AG04449 (cell line): Measurements from ENCODE around the gene GPATCH8.

Experiments
- CTCF ChIA-PET: fragments of 350-600 bp; formaldehyde crosslinking; extraction: SDS; loops from one replicate; lab custom pipeline; 2021; ENCODE audit warnings: antibody characterized with exemption; lab: Yijun Ruan, JAX
- POLR2A ChIA-PET: fragments of 400-600, 350-600 bp; formaldehyde crosslinking; extraction: SDS; loops from one replicate; lab custom pipeline; 2020; ENCODE audit warnings: antibody characterized with exemption, inconsistent platforms; lab: Yijun Ruan, JAX
- DNase-seq: peaks from one replicate; pipeline ENCODE4 v3.0.0-alpha.2; 2010; ENCODE audit warnings: low read depth, low spot score
- H3K4me3 ChIP-seq: 2 replicates; pipeline ENCODE4 v1.5.1; 2011; ENCODE audit warnings: low read depth, mild to moderate bottlenecking, control low read depth, low read length
- CTCF ChIP-seq: IDR thresholded peaks from one replicate; pipeline ENCODE4 v1.5.1; 2011; ENCODE audit warnings: mild to moderate bottlenecking, moderate library complexity, low read length, control low read depth, inconsistent platforms; ENCODE audit not compliant: insufficient read depth; ENCODE audit errors: missing control alignments

The GPATCH8 gene

GRCh38 chr17:44378171-44378705 lies 125.0 kb downstream of the GPATCH8 start:
- CTCF ChIA-PET: interaction anchor here (0.8 to 1.5 kb wide), 3 partner anchors 13 to 65 kb away, joined by 3 to 4 read pairs (median 3); no protein-coding TSS in a partner anchor
- POLR2A ChIA-PET: no interaction called here
- H3K4me3 ChIP-seq: no peak overlapping the region
- no peak for TF ChIP-seq CTCF
- no peak for DNase-seq

GRCh38 chr17:44376779-44377178 lies 126.4 kb downstream of the GPATCH8 start:
- POLR2A ChIA-PET: no interaction called here

GRCh38 chr17:44376124-44376523 lies 127.1 kb downstream of the GPATCH8 start:
- ChIA-PET POLR2A (no interaction called here), CTCF (interaction anchor here (1.1 to 2.4 kb wide), 9 partner anchors 9 to 147 kb away, joined by 3 to 12 read pairs (median 5); partner anchors contain the start of genes FAM171A2 and GRN)
- H3K4me3 ChIP-seq: no peak overlapping the region
- peak; percentile 38 for TF ChIP-seq CTCF
- DNase-seq: no peak

More at GRCh38 chr17:44376779-44377178, 126.4 kb downstream of the GPATCH8 start:
- CTCF ChIA-PET: interaction anchor here (1.1 to 2.4 kb wide), 5 partner anchors 9 to 147 kb away, joined by 3 to 11 read pairs (median 4); no protein-coding TSS in a partner anchor
- no peak for DNase-seq
- TF ChIP-seq CTCF: no peak
- no peak overlapping the region for H3K4me3 ChIP-seq

- DNase-seq: no peak
- no peak overlapping the region for H3K4me3 ChIP-seq
- CTCF ChIA-PET: interaction anchor here (0.8 to 2.4 kb wide), 12 partner anchors 8 to 148 kb away, joined by 3 to 12 read pairs (median 5); partner anchors contain the start of genes FAM171A2 and GRN
- no peak for TF ChIP-seq CTCF
- POLR2A ChIA-PET: no interaction called here
Observed at GRCh38 chr17:44375196-44376017, 127.8 kb downstream of the GPATCH8 start.

GRCh38 chr17:44374306-44375195 lies 128.7 kb downstream of the GPATCH8 start:
- ChIA-PET CTCF (interaction anchor here (0.8 to 2.4 kb wide), 8 partner anchors 8 to 46 kb away, joined by 3 to 12 read pairs (median 6); partner anchors contain the start of genes FAM171A2 and GRN), POLR2A (no interaction called here)
- no peak for TF ChIP-seq CTCF
- no peak for DNase-seq
- no peak overlapping the region for H3K4me3 ChIP-seq
